SK-N-SH (cell line): ENCODE results near the gene TEP1.

Source experiments
- EP300 ChIP-seq, 2 experiments: IDR thresholded peaks; 2 replicates each; pipeline versions ENCODE4 v1.4.0 to v1.6.1; 2012; ENCODE audit warnings: borderline replicate concordance in 1 of 2, low read depth in 1 of 2, low read length in 1 of 2
- EZH2phosphoT487 ChIP-seq: fragments of 200-600 bp; sonication (generic); IDR thresholded peaks from 2 replicates; pipeline ENCODE4 v1.6.1; 2017; ENCODE audit warnings: low read depth, mixed run types, mild to moderate bottlenecking, antibody characterized with exemption, moderate library complexity, borderline replicate concordance
- MEF2A ChIP-seq: IDR thresholded peaks from 2 replicates; pipeline ENCODE4 v1.4.0; 2012; ENCODE audit warnings: low read depth, borderline replicate concordance
- POLR2AphosphoS5 ChIP-seq: IDR thresholded peaks from 2 replicates; pipeline ENCODE4 v1.6.1; 2012; ENCODE audit warnings: low read depth, low read length
- YY1 ChIP-seq: IDR thresholded peaks from 2 replicates; pipeline ENCODE4 v1.4.0; 2012; ENCODE audit warnings: low read depth, mild to moderate bottlenecking
- TF ChIP-seq, protein P1 (sequence below): fragments of 200-600 bp; sonication (generic); IDR thresholded peaks from 2 replicates; pipeline ENCODE4 v1.6.1; 2017; ENCODE audit warnings: antibody characterized with exemption, mild to moderate bottlenecking, moderate library complexity
- TF ChIP-seq, protein P2 (sequence below): fragments of 150-350 bp; IDR thresholded peaks from 2 replicates; pipeline ENCODE4 v1.6.1; 2017; ENCODE audit warnings: antibody characterized with exemption, low read length, low read depth, borderline replicate concordance
- TF ChIP-seq, protein P3 (sequence below): IDR thresholded peaks from 2 replicates; pipeline ENCODE4; 2012

DNA sequence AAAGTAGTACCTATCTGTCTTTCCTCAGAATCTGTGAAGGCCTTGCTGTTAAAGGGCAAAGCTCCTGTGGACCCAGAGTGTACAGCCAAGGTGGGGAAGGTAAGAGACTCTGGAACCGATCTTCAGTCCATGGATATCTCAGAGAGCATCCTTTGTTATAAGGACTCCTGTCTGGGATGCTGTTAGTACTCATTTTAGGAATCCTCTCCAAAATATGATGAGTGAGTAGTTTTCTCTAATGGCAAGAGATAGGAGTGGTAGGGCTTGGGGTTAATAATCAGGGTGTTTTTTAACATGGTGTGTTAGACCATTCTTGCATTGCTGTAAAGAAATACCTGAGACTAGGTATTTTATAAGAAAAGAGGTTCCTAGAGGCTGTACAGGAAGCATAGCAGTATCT, 67.9 kb downstream of the TEP1 start:
- TF ChIP-seq, protein P1, sequence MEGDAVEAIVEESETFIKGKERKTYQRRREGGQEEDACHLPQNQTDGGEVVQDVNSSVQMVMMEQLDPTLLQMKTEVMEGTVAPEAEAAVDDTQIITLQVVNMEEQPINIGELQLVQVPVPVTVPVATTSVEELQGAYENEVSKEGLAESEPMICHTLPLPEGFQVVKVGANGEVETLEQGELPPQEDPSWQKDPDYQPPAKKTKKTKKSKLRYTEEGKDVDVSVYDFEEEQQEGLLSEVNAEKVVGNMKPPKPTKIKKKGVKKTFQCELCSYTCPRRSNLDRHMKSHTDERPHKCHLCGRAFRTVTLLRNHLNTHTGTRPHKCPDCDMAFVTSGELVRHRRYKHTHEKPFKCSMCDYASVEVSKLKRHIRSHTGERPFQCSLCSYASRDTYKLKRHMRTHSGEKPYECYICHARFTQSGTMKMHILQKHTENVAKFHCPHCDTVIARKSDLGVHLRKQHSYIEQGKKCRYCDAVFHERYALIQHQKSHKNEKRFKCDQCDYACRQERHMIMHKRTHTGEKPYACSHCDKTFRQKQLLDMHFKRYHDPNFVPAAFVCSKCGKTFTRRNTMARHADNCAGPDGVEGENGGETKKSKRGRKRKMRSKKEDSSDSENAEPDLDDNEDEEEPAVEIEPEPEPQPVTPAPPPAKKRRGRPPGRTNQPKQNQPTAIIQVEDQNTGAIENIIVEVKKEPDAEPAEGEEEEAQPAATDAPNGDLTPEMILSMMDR: no peak
- no peak for TF ChIP-seq YY1
- TF ChIP-seq POLR2AphosphoS5: no peak
- TF ChIP-seq EZH2phosphoT487: no peak
- no peak for TF ChIP-seq EP300 (IDR thresholded peaks at IDR 0.05; ENCODE audit: borderline replicate concordance in 1 of 2, low read depth in 1 of 2, low read length in 1 of 2)
- TF ChIP-seq, protein P2, sequence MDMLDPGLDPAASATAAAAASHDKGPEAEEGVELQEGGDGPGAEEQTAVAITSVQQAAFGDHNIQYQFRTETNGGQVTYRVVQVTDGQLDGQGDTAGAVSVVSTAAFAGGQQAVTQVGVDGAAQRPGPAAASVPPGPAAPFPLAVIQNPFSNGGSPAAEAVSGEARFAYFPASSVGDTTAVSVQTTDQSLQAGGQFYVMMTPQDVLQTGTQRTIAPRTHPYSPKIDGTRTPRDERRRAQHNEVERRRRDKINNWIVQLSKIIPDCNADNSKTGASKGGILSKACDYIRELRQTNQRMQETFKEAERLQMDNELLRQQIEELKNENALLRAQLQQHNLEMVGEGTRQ: no peak
- TF ChIP-seq MEF2A: no peak
- TF ChIP-seq, protein P3, sequence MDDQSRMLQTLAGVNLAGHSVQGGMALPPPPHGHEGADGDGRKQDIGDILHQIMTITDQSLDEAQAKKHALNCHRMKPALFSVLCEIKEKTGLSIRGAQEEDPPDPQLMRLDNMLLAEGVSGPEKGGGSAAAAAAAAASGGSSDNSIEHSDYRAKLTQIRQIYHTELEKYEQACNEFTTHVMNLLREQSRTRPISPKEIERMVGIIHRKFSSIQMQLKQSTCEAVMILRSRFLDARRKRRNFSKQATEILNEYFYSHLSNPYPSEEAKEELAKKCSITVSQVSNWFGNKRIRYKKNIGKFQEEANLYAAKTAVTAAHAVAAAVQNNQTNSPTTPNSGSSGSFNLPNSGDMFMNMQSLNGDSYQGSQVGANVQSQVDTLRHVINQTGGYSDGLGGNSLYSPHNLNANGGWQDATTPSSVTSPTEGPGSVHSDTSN: no peak
